SKM-1 treated with dmso at 0.1 percent for 144 hours (cell line): ENCODE data around the gene ANKRD18B.
"Not testable (repeated sequence)": the region's sequence is repeated elsewhere in the genome, so short reads cannot be mapped to it uniquely, and the experiment has no call there.

Source experiments
- DNase-seq: peaks from one replicate; lab custom pipeline; 2025; ENCODE audit not compliant: unreplicated experiment; lab: John Stamatoyannopoulos, UW

Gene ANKRD18B

GRCh38 chr9:33604936-33605335 is 80.9 kb downstream of the ANKRD18B start:
- DNase-seq: not testable (repeated sequence)

- no peak for DNase-seq
These were observed 87.3 kb downstream of the ANKRD18B start for GRCh38 chr9:33611358-33611757.

- DNase-seq: not testable (repeated sequence)
These were observed 88.4 kb downstream of the ANKRD18B start for GRCh38 chr9:33612410-33612809.

GRCh38 chr9:33614001-33614687 is 90.1 kb downstream of the ANKRD18B start:
- DNase-seq: no peak

- not testable (repeated sequence) for DNase-seq
These were observed 94.3 kb downstream of the ANKRD18B start for GRCh38 chr9:33618370-33618769.

GRCh38 chr9:33619666-33620404 is 95.8 kb downstream of the ANKRD18B start:
- peak; percentile 15 for DNase-seq

GRCh38 chr9:33620738-33621439 is 96.8 kb downstream of the ANKRD18B start:
- DNase-seq: no peak
